Dermis blood vessel endothelial cell (primary cell): ENCODE data around the gene ING4. TPM values are rescaled to one million over a fixed set of nuclear protein-coding genes. Genes with fewer than 3 reads are reported as not detected.
A peak's percentile ranks its signal among the peaks of the same experiment; 100 is the strongest.

Source experiments
- DNase-seq: peaks from one replicate; pipeline ENCODE4 v3.0.0; 2010
- total RNA-seq: library from RNA; depleted of rRNA; stranded (reverse); fragments of >200 nt; gene quantifications from 2 replicates; pipeline ENCODE4 v1.2.3, GENCODE V29; 2014

ING4 gene
- total RNA-seq, 1 donor from 2014 or later: 61.1 TPM

GRCh38 chr12:6605421-6606330, 57.2 kb downstream of the ING4 start:
- DNase-seq: peak; percentile 20

DNA sequence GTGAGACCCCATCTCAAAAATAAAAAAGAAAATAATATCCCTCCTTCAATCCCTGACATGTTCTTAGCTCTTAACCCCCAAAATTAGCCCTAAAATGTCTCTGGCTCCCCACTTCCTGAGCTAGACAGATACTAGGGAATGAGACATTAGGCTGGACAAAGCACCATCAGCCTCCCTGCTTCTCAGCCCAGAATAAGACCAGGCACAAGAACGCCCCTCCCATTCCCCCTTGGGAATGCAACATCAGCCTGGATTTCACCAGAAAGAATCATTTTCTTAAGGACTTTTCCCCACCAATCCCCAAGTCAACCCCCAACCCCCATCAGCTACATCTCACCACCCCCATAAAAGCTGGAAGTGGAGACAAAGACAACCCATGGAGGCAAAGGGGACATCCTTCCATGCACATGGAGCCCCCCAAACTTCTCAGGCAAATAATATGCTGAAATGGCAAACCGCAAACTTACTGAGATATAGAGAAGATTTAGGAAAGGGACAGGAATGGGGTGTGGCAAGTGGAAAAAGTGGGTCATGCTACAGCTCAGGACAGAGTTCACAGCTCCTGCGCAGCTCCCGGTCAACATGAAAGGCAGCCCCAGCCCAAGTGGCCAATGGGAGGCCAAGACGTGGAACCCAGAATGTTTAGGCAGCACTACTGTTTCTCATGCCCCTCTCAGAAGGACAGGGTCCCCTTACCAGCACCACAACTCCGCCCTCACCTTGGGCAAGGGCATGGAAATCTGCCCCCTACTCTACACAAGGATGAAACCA, 58.5 kb downstream of the ING4 start:
- no peak for DNase-seq

DNA sequence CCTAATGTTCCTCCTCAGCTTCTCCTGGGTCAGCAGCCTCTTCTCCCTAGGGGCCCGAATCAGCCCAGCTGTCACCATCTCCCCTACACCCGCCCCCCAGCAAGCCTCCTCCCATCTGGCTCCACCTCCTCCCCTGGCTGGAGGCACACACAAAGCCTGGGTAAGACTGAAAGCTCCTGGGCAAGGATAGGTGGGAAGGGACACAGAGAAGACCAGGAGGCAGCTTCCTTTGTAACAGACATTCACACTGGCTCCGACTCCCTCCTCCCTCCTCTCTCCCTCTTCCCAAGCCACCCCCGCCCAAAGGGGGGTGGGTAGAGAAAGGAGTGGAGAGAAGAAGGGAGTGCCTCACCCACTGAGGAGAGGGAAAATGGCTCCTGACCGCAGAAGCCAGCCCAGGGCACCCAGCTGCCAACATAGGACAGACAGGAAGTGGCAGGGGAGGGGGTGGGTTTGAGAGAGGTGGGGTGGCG, 59.8 kb downstream of the ING4 start:
- peak; percentile 32 for DNase-seq

DNA sequence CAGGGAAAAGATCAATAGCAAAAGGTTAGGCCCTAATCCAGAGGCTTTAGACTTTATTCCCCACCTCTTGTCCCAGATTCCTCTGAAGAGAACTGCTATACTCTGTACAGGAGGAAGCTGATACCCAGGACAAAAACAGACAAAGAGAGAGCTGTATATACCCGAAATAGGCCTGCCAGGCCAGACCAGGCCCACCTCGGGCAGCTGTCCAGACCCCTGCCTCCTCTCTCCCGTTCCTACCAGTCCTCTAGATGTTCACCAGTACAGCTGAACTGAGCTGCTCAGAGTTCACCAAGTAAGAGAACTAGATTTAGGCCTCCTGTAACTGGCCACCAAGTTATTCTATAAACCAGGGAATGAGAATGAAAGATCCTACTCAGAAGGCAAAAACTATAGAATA, 60.4 kb downstream of the ING4 start:
- DNase-seq: no peak

Other genes starting within 250 kb of the ING4 start
- not detected in 2 replicates for gene CD27, start 218.2 kb downstream of the ING4 start, total RNA-seq
- 23.0 and 26.1 TPM in 2 replicates for gene TAPBPL, start 211.1 kb downstream of the ING4 start, total RNA-seq
- gene VAMP1, start 192.4 kb downstream of the ING4 start, total RNA-seq: 0.51 and 4.1 TPM in 2 replicates
- gene MRPL51, start 169.9 kb downstream of the ING4 start, total RNA-seq: 86.4 and 167 TPM in 2 replicates
- gene NCAPD2, start 169.0 kb downstream of the ING4 start, total RNA-seq: 28.2 and 102 TPM in 2 replicates
- 4,017 and 6,422 TPM in 2 replicates for gene GAPDH, start 128.6 kb downstream of the ING4 start, total RNA-seq
- gene IFFO1, start 107.1 kb downstream of the ING4 start, total RNA-seq: 13.1 and 13.6 TPM in 2 replicates
- 15.5 and 19.3 TPM in 2 replicates for gene NOP2, start 94.8 kb downstream of the ING4 start, total RNA-seq
- gene CHD4, start 55.7 kb downstream of the ING4 start, total RNA-seq: 213 and 302 TPM in 2 replicates
- gene LPAR5, start 27.2 kb downstream of the ING4 start, total RNA-seq: not detected in 2 replicates
- gene ACRBP, start 15.7 kb downstream of the ING4 start, total RNA-seq: 0.42 and 1.5 TPM in 2 replicates
- gene ZNF384, start 26.3 kb upstream of the ING4 start, total RNA-seq: 12.1 and 15.9 TPM in 2 replicates
- not detected in 2 replicates for gene PIANP, start 37.7 kb upstream of the ING4 start, total RNA-seq
- 31.7 and 41.4 TPM in 2 replicates for gene COPS7A, start 60.9 kb upstream of the ING4 start, total RNA-seq
- gene MLF2, start 90.0 kb upstream of the ING4 start, total RNA-seq: 107 and 161 TPM in 2 replicates
- 65.5 and 130 TPM in 2 replicates for gene PTMS, start 103.2 kb upstream of the ING4 start, total RNA-seq
- gene LAG3, start 109.4 kb upstream of the ING4 start, total RNA-seq: under 0.01 and 0.05 TPM in 2 replicates
- gene CD4, start 126.4 kb upstream of the ING4 start, total RNA-seq: not detected in 2 replicates
- 0.93 and 1.9 TPM in 2 replicates for gene GPR162, start 158.7 kb upstream of the ING4 start, total RNA-seq
- gene P3H3, start 165.3 kb upstream of the ING4 start, total RNA-seq: 18.8 and 22.1 TPM in 2 replicates
- gene GNB3, start 177.8 kb upstream of the ING4 start, total RNA-seq: 0.28 and 1.0 TPM in 2 replicates
- 5.6 and 24.0 TPM in 2 replicates for gene CDCA3, start 188.2 kb upstream of the ING4 start, total RNA-seq
- gene USP5, start 189.0 kb upstream of the ING4 start, total RNA-seq: 85.3 and 128 TPM in 2 replicates
- 625 and 743 TPM in 2 replicates for gene TPI1, start 204.4 kb upstream of the ING4 start, total RNA-seq
- 3.5 and 6.0 TPM in 2 replicates for gene SPSB2, start 210.2 kb upstream of the ING4 start, total RNA-seq
- 2.2 and 5.8 TPM in 2 replicates for gene LRRC23, start 241.7 kb upstream of the ING4 start, total RNA-seq